Ishikawa (cell line): ENCODE results near the gene CTNNA1.

ENCODE experiments used
- CEBPB ChIP-seq: IDR thresholded peaks from 2 replicates; pipeline ENCODE4 v1.6.1; 2012
- CREB1 ChIP-seq: IDR thresholded peaks from 2 replicates; pipeline ENCODE4 v1.6.1; 2012; ENCODE audit warnings: low read depth
- EGR1 ChIP-seq: IDR thresholded peaks from 2 replicates; pipeline ENCODE4 v1.6.1; 2012
- EP300 ChIP-seq: IDR thresholded peaks from 2 replicates; pipeline ENCODE4 v1.6.1; 2012; ENCODE audit warnings: borderline replicate concordance
- FOXM1 ChIP-seq: IDR thresholded peaks from 2 replicates; pipeline ENCODE4 v1.6.1; 2012; ENCODE audit warnings: low read depth, borderline replicate concordance
- NFIC ChIP-seq: IDR thresholded peaks from 2 replicates; pipeline ENCODE4 v1.6.1; 2012
- RAD21 ChIP-seq: IDR thresholded peaks from 2 replicates; pipeline ENCODE4 v1.6.1; 2012; ENCODE audit warnings: low read depth
- REST ChIP-seq: IDR thresholded peaks from 2 replicates; pipeline ENCODE4 v1.6.1; 2012; ENCODE audit warnings: low read depth, mild to moderate bottlenecking
- TAF1 ChIP-seq: IDR thresholded peaks from 2 replicates; pipeline ENCODE4 v1.6.1; 2012; ENCODE audit warnings: low read depth, mild to moderate bottlenecking
- TCF12 ChIP-seq: IDR thresholded peaks from 2 replicates; pipeline ENCODE4 v1.6.1; 2012; ENCODE audit warnings: low read depth
- TEAD4 ChIP-seq: IDR thresholded peaks from 2 replicates; pipeline ENCODE4 v1.6.1; 2012
- YY1 ChIP-seq: IDR thresholded peaks from 2 replicates; pipeline ENCODE4 v1.6.1; 2012; ENCODE audit warnings: low read depth
- ZBTB7A ChIP-seq: IDR thresholded peaks from 2 replicates; pipeline ENCODE4 v1.6.1; 2012; ENCODE audit warnings: low read depth
- TF ChIP-seq, protein P1 (sequence below): IDR thresholded peaks from 2 replicates; pipeline ENCODE4 v1.6.1; 2012
- TF ChIP-seq, protein P2 (sequence below): IDR thresholded peaks from 2 replicates; pipeline ENCODE4 v1.6.1; 2012

Gene CTNNA1

GRCh38 chr5:138942861-138943260 is 189.6 kb downstream of the CTNNA1 start:
- TF ChIP-seq CREB1 (no peak), CEBPB (no peak), EGR1 (no peak), RAD21 (no peak), FOXM1 (no peak), EP300 (no peak), REST (no peak), ZBTB7A (no peak), TEAD4 (no peak), NFIC (no peak), TCF12 (no peak), YY1 (no peak), TAF1 (no peak)
- TF ChIP-seq, protein P1, sequence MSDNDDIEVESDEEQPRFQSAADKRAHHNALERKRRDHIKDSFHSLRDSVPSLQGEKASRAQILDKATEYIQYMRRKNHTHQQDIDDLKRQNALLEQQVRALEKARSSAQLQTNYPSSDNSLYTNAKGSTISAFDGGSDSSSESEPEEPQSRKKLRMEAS = no peak
- TF ChIP-seq, protein P2, sequence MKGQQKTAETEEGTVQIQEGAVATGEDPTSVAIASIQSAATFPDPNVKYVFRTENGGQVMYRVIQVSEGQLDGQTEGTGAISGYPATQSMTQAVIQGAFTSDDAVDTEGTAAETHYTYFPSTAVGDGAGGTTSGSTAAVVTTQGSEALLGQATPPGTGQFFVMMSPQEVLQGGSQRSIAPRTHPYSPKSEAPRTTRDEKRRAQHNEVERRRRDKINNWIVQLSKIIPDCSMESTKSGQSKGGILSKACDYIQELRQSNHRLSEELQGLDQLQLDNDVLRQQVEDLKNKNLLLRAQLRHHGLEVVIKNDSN = no peak

- TF ChIP-seq TAF1 (no peak), CEBPB (no peak), EP300 (no peak), EGR1 (no peak)
- TF ChIP-seq, protein P2 = no peak
Observed at GRCh38 chr5:138943599-138944173, 190.5 kb downstream of the CTNNA1 start.

DNA sequence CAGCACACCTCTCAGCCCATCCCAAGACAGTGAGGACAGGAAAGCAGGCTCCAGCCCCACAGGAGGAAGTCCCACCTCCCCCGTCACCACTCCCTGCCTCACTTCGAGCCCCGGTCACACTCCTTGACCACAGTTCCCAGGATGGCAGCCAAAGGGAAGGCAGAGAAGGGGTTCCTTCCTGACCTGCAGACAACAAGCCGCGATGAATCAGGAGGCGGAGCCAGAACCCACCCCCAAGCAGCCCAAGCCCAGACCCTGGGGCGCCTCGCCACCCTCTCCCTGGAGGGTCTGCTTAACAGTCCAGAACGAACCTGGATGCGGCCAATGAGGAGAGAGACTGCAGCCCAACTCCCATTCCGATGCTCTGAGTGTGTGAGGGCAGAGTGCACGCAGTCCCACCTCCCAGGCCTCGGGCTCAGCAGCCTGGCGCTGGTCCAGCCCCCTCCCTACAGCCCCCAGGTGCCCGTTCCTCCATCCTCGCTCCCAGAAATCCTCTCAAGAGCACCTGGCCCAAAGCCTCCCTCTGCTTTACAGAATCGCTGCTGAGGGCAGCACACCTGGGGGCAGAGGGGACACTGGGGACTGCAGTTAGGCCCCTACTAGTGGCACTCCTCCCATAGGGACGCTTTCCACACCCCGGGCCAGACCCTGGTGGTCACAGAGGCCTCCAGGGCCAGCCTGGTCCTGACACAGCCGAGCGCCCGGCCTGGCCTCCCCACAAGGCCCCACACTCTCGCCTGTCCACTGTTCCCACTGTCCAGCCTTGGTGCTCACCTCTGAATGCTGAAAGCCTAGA is 191.5 kb downstream of the CTNNA1 start:
- TF ChIP-seq TCF12 (peak; percentile 16; the same call in 1 of the 2 replicates), NFIC (peak; percentile 74), RAD21 (no peak)

GRCh38 chr5:138945421-138946240 is 192.4 kb downstream of the CTNNA1 start:
- TF ChIP-seq, protein P2 = no peak
- TF ChIP-seq YY1 (no peak), TEAD4 (no peak), EGR1 (no peak), REST (no peak), TAF1 (no peak), ZBTB7A (no peak), CEBPB (no peak), NFIC (no peak)

- TF ChIP-seq NFIC (no peak), RAD21 (no peak), CEBPB (no peak), REST (no peak), TEAD4 (no peak), TAF1 (no peak), EGR1 (no peak), EP300 (no peak), CREB1 (no peak), FOXM1 (no peak), ZBTB7A (no peak), TCF12 (no peak), YY1 (no peak)
- TF ChIP-seq, protein P1 = no peak
- TF ChIP-seq, protein P2 = no peak
Observed at GRCh38 chr5:138946241-138946623, 193.0 kb downstream of the CTNNA1 start.
